ENCODE data around the gene SEC62. TPM values are rescaled to one million over a fixed set of nuclear protein-coding genes. Genes with fewer than 3 reads are reported as not detected.

The SEC62 gene
- total RNA-seq, 4 donors from 2014 or later, result 18.3 to 35.3 (median 28.9) TPM

DNA sequence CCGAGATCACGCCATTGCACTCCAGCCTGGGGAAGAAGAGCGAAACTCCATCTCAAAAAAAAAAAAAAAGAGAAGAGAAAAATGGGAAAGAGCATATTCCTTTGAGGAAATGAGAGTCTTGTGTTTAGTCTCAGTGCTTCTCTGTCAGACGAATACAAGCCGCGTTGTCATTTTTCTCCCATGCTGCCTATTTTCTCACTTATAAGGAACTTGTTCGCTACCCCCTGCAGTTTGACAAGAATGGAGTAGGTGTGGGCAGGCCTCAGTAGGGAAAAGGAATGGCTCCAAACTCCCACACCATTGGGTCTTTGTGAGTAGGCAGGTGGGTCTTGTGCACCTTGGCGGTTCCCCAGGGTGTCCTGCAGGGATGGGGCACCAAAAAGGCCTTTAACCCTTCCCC, 77.7 kb downstream of the SEC62 start:
- H3K27me3 ChIP-seq, result peaks cover 20% of the 10 kb centered on the region
- no peaks in the 10 kb centered on the region for H3K9me3 ChIP-seq
- H3K36me3 ChIP-seq, result no peaks in the 10 kb centered on the region
- no peaks in the 10 kb centered on the region for H3K4me1 ChIP-seq
- no peak overlapping the region for H3K27ac ChIP-seq
- no peak for TF ChIP-seq POLR2A (IDR thresholded peaks at IDR 0.05)
- TF ChIP-seq, protein P1, sequence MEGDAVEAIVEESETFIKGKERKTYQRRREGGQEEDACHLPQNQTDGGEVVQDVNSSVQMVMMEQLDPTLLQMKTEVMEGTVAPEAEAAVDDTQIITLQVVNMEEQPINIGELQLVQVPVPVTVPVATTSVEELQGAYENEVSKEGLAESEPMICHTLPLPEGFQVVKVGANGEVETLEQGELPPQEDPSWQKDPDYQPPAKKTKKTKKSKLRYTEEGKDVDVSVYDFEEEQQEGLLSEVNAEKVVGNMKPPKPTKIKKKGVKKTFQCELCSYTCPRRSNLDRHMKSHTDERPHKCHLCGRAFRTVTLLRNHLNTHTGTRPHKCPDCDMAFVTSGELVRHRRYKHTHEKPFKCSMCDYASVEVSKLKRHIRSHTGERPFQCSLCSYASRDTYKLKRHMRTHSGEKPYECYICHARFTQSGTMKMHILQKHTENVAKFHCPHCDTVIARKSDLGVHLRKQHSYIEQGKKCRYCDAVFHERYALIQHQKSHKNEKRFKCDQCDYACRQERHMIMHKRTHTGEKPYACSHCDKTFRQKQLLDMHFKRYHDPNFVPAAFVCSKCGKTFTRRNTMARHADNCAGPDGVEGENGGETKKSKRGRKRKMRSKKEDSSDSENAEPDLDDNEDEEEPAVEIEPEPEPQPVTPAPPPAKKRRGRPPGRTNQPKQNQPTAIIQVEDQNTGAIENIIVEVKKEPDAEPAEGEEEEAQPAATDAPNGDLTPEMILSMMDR (IDR thresholded peaks at IDR 0.05), result no peak
- TF ChIP-seq EP300 (IDR thresholded peaks at IDR 0.05), result no peak
- TF ChIP-seq POLR2AphosphoS5 (IDR thresholded peaks at IDR 0.05), result no peak
- no peak overlapping the region for H3K4me3 ChIP-seq
- no peak for DNase-seq (ENCODE audit: low spot score in 2 of 2)
- 86% methylated on average over 8 of the region's 8 CpGs for WGBS

DNA sequence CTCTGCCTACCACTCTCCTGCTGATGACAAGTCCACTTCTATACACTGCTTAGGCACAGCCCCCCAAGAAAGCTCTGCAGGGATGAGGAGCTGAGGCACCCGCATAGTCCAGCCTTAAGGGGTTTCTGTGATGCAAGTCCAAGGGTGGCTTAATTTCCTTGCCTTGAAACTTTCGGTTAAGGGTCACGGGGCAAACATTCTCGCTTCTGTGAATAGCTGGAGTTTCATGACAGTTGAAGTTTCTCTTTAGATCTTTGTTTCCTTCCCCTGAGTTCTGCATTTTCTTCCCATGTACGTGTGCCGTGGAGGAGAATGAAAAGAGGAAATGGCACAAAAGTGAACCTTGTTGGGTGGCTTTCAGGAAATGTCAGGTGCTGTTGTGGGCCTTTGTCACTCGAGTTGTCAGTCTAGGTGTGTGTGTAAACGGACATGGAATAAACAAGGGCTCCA, 78.2 kb downstream of the SEC62 start:
- 83% methylated on average over 8 of the region's 8 CpGs for WGBS
- no peak overlapping the region for H3K27ac ChIP-seq
- TF ChIP-seq, protein P1 (IDR thresholded peaks at IDR 0.05), result no peak
- no peak for TF ChIP-seq EP300 (IDR thresholded peaks at IDR 0.05)
- TF ChIP-seq POLR2AphosphoS5 (IDR thresholded peaks at IDR 0.05), result no peak
- TF ChIP-seq POLR2A (IDR thresholded peaks at IDR 0.05), result no peak
- H3K36me3 ChIP-seq, result no peaks in the 10 kb centered on the region
- no peak overlapping the region for H3K4me3 ChIP-seq
- H3K4me1 ChIP-seq, result no peaks in the 10 kb centered on the region
- H3K9me3 ChIP-seq, result no peaks in the 10 kb centered on the region
- peaks cover 14% of the 10 kb centered on the region for H3K27me3 ChIP-seq
- DNase-seq (ENCODE audit: low spot score in 2 of 2), result no peak

DNA sequence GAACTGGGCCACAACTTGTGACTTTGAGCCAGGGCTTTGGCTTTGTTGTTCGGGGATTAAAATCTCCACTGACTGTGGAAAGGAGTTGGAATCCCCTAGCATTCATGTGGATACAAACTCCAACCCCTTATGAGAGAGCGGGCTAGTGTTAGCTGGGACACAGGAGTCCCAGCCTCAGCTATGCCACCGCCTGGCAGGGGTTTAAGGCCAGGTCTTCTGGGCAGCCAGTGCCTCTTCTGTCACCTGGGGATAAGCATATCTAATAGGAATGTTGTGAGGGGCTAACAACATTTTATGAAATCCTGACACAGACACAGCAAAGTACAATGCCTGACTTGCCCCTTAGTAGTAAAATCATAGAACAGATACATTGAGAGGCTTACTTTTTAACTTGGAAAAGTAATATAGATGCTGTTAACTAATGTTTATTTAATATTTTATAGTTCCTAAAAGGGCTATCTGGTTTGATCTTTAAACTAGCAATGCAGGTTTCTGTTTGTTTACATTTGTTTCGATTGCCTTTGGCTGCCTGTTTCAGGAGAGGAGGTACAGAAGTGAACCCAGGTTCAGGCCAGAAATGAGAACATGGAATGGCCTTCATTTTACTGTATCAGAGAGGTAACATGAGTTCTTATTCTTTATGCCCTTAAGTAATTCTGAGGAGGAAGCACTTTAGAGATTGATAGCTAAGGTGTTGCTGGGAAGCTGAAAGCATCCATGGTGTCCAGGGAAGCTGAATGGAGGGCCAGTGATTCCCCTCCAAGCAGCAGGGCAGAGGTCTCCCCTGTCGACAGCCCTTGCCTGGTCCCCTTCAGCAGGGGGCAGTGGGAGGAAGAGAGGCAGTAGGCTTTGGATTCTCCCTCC, 79.9 kb downstream of the SEC62 start:
- no peak for DNase-seq (ENCODE audit: low spot score in 2 of 2)
- 82% methylated on average over 5 of the region's 5 CpGs for WGBS
- Histone ChIP-seq H3K36me3 (no peaks in the 10 kb centered on the region), H3K27me3 (peaks cover 13% of the 10 kb centered on the region), H3K4me3 (no peak overlapping the region), H3K4me1 (no peaks in the 10 kb centered on the region), H3K27ac (no peak overlapping the region), H3K9me3 (no peaks in the 10 kb centered on the region)
- TF ChIP-seq POLR2AphosphoS5 (IDR thresholded peaks at IDR 0.05) (no peak), EP300 (IDR thresholded peaks at IDR 0.05) (no peak), POLR2A (IDR thresholded peaks at IDR 0.05) (no peak)
- TF ChIP-seq, protein P1 (IDR thresholded peaks at IDR 0.05), result no peak

DNA sequence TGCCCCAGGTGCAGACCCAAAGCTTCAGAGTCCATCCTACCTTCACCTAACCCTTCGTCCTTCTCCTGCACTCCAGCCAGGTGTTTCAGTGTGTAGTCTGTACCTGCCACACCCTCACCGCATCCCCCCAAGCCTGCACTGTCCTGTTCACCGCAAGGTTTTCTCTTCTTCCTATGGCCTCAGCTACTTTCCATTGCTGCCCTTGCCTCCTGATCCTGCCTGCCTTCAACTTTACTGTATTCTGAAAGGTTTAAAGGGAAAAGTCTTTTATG, 80.5 kb downstream of the SEC62 start:
- DNase-seq (ENCODE audit: low spot score in 2 of 2), result no peak
- 85% methylated on average over 3 of the region's 3 CpGs for WGBS
- peaks cover 11% of the 10 kb centered on the region for H3K27me3 ChIP-seq
- H3K4me1 ChIP-seq, result no peaks in the 10 kb centered on the region
- H3K27ac ChIP-seq, result no peak overlapping the region
- H3K4me3 ChIP-seq, result no peak overlapping the region
- TF ChIP-seq, protein P1 (IDR thresholded peaks at IDR 0.05), result no peak
- TF ChIP-seq POLR2AphosphoS5 (IDR thresholded peaks at IDR 0.05), result no peak
- no peak for TF ChIP-seq EP300 (IDR thresholded peaks at IDR 0.05)
- no peak for TF ChIP-seq POLR2A (IDR thresholded peaks at IDR 0.05)
- no peaks in the 10 kb centered on the region for H3K9me3 ChIP-seq
- H3K36me3 ChIP-seq, result no peaks in the 10 kb centered on the region

Other genes starting within 250 kb of the SEC62 start
- gene TERC, start 201.7 kb upstream of the SEC62 start, total RNA-seq, result 10 to 100 TPM; 33.2 to 61.7 (median 49.7) TPM
- gene ACTRT3, start 197.2 kb upstream of the SEC62 start, total RNA-seq, result under 1 TPM in 3 of 4 donors, not detected in 1; 0.39 to 0.68 (median 0.60) TPM
- 10 to 100 TPM; 13.6 to 19.2 (median 18.0) TPM for gene MYNN, start 193.4 kb upstream of the SEC62 start, total RNA-seq
- not detected for gene LRRIQ4, start 153.9 kb upstream of the SEC62 start, total RNA-seq
- under 1 TPM; 0.34 to 0.89 (median 0.71) TPM for gene LRRC34, start 153.9 kb upstream of the SEC62 start, total RNA-seq
- gene LRRC31, start 96.9 kb upstream of the SEC62 start, total RNA-seq, result under 1 TPM in 2 of 4 donors, not detected in 2; 0.26 to 0.32 TPM
- not detected for gene SAMD7, start 55.2 kb upstream of the SEC62 start, total RNA-seq
- gene GPR160, start 71.2 kb downstream of the SEC62 start, total RNA-seq, result 10 to 100 TPM in 1 of 4 donors, 1 to 10 TPM in 3; 2.8 to 12.2 (median 3.0) TPM
- gene PHC3, start 214.9 kb downstream of the SEC62 start, total RNA-seq, result 100 to 1,000 TPM in 1 of 4 donors, 10 to 100 TPM in 3; 37.9 to 106 (median 64.0) TPM

Measured in suprapubic skin (tissue), 4 donors.